HL-60 (cell line): ENCODE results near the gene EPPIN.

Source experiments
- GABPA ChIP-seq: IDR thresholded peaks from 2 replicates; pipeline ENCODE4 v1.6.1; 2012; ENCODE audit warnings: low read depth
- POLR2AphosphoS5 ChIP-seq: IDR thresholded peaks from 2 replicates; pipeline ENCODE4 v1.6.1; 2012; ENCODE audit warnings: low read depth
- REST ChIP-seq: IDR thresholded peaks from 2 replicates; pipeline ENCODE4 v1.6.1; 2012; ENCODE audit warnings: low read depth; ENCODE audit not compliant: insufficient replicate concordance
- SPI1 ChIP-seq: IDR thresholded peaks from 2 replicates; pipeline ENCODE4 v1.6.1; 2012; ENCODE audit warnings: low read depth, mild to moderate bottlenecking, borderline replicate concordance
- TF ChIP-seq, protein P1 (sequence below): IDR thresholded peaks from one replicate; pipeline ENCODE4 v1.5.1; 2011; ENCODE audit warnings: low read length, control low read depth, inconsistent platforms; ENCODE audit not compliant: insufficient read depth

DNA sequence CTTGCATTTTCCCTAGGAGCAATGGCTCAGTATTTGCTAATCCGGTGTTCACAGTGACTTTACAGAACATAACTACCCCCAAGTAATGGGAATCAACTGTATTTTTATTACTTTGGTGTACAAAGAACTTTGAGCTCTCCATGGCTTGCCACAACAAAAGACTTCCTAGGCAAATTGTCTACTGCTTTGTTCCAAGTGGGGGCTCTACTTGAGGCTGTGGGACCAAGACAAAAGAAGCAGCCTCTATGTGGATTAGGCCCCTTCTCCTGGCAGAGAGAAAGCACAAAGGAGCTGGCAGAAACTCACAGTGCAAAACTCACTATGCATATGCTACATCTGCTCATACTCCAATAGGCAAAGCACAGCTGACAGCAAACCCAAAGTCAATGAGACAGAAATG lies 31.0 kb upstream of the EPPIN start:
- TF ChIP-seq, protein P1, sequence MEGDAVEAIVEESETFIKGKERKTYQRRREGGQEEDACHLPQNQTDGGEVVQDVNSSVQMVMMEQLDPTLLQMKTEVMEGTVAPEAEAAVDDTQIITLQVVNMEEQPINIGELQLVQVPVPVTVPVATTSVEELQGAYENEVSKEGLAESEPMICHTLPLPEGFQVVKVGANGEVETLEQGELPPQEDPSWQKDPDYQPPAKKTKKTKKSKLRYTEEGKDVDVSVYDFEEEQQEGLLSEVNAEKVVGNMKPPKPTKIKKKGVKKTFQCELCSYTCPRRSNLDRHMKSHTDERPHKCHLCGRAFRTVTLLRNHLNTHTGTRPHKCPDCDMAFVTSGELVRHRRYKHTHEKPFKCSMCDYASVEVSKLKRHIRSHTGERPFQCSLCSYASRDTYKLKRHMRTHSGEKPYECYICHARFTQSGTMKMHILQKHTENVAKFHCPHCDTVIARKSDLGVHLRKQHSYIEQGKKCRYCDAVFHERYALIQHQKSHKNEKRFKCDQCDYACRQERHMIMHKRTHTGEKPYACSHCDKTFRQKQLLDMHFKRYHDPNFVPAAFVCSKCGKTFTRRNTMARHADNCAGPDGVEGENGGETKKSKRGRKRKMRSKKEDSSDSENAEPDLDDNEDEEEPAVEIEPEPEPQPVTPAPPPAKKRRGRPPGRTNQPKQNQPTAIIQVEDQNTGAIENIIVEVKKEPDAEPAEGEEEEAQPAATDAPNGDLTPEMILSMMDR, result no peak
- TF ChIP-seq REST, result no peak
- no peak for TF ChIP-seq GABPA
- TF ChIP-seq POLR2AphosphoS5, result no peak
- TF ChIP-seq SPI1, result no peak
